HUES6 (cell line): Measurements from ENCODE around the gene CSK.
"Not testable (repeated sequence)": the region's sequence is repeated elsewhere in the genome, so short reads cannot be mapped to it uniquely, and the experiment has no call there.

Experiments
- H3K27ac ChIP-seq: 2 replicates; pipeline ENCODE4 v1.7.0; 2013; ENCODE audit warnings: low read depth, mild to moderate bottlenecking, low read length, inconsistent platforms
- H3K27me3 ChIP-seq: 2 replicates; pipeline ENCODE4 v1.6.1; 2013; ENCODE audit warnings: low read length; ENCODE audit not compliant: control insufficient read depth, insufficient read depth
- H3K36me3 ChIP-seq: 2 replicates; pipeline ENCODE4 v1.6.1; 2013; ENCODE audit warnings: low read length; ENCODE audit not compliant: control insufficient read depth, insufficient read depth
- H3K4me1 ChIP-seq: 2 replicates; pipeline ENCODE4 v1.6.1; 2013; ENCODE audit warnings: low read length; ENCODE audit not compliant: control insufficient read depth, insufficient read depth
- H3K4me3 ChIP-seq: 2 replicates; pipeline ENCODE4 v1.5.1; 2013; ENCODE audit warnings: low read depth, low read length
- H3K9ac ChIP-seq: one replicate; pipeline ENCODE4 v1.6.1; 2013; ENCODE audit warnings: mild to moderate bottlenecking, low read length
- H3K9me3 ChIP-seq: 2 replicates; pipeline ENCODE4 v1.6.1; 2013; ENCODE audit warnings: low read depth, low read length; ENCODE audit not compliant: control insufficient read depth, insufficient read depth

The CSK gene

GRCh38 chr15:74781431-74782258 is at the start of gene CSK:
Gene CSK, plus strand, starts transcription at chr15:74782080. Its CDS starts 16,218 bp downstream, at chr15:74798298.
- Histone ChIP-seq H3K4me3 (peak within 1 kb of the TSS; percentile 70), H3K36me3 (no peaks in the 10 kb centered on the region), H3K9ac (peak within 1 kb of the TSS; percentile 70), H3K27me3 (peaks cover 15% of the 10 kb centered on the region), H3K4me1 (peaks cover 55% of the 10 kb centered on the region), H3K27ac (no peak within 1 kb of the TSS), H3K9me3 (no peaks in the 10 kb centered on the region)

GRCh38 chr15:74732846-74733245 is 49.0 kb upstream of the CSK start:
- Histone ChIP-seq H3K9ac (no peak overlapping the region), H3K36me3 (no peaks in the 10 kb centered on the region), H3K4me3 (no peak overlapping the region), H3K9me3 (peaks cover 2% of the 10 kb centered on the region; the same call in 1 of the 2 replicates), H3K4me1 (no peaks in the 10 kb centered on the region), H3K27ac (no peak overlapping the region), H3K27me3 (peaks cover 47% of the 10 kb centered on the region)

GRCh38 chr15:74733269-74733668 is 48.6 kb upstream of the CSK start:
- Histone ChIP-seq H3K27ac (no peak overlapping the region), H3K9ac (no peak overlapping the region), H3K9me3 (no peaks in the 10 kb centered on the region), H3K27me3 (peaks cover 45% of the 10 kb centered on the region), H3K4me1 (no peaks in the 10 kb centered on the region), H3K4me3 (no peak overlapping the region), H3K36me3 (no peaks in the 10 kb centered on the region)

- H3K9me3 ChIP-seq = no peaks in the 10 kb centered on the region
- no peak overlapping the region for H3K27ac ChIP-seq
- H3K36me3 ChIP-seq = no peaks in the 10 kb centered on the region
- no peaks in the 10 kb centered on the region for H3K4me1 ChIP-seq
- no peak overlapping the region for H3K4me3 ChIP-seq
- H3K9ac ChIP-seq = no peak overlapping the region
- peaks cover 43% of the 10 kb centered on the region for H3K27me3 ChIP-seq
Measured at GRCh38 chr15:74735305-74735704, 46.6 kb upstream of the CSK start.

GRCh38 chr15:74738239-74738638 is 43.6 kb upstream of the CSK start:
- not testable (repeated sequence) for H3K4me1 ChIP-seq, H3K4me3 ChIP-seq, H3K9ac ChIP-seq, H3K36me3 ChIP-seq, H3K9me3 ChIP-seq, H3K27ac ChIP-seq
- peaks cover 24% of the 10 kb centered on the region for H3K27me3 ChIP-seq

- no peaks in the 10 kb centered on the region for H3K4me1 ChIP-seq
- no peak overlapping the region for H3K27ac ChIP-seq
- H3K4me3 ChIP-seq = no peak overlapping the region
- H3K36me3 ChIP-seq = no peaks in the 10 kb centered on the region
- peaks cover 7% of the 10 kb centered on the region for H3K9me3 ChIP-seq
- no peak overlapping the region for H3K9ac ChIP-seq
- peaks cover 5% of the 10 kb centered on the region; the same call in 1 of the 2 replicates for H3K27me3 ChIP-seq
Measured at GRCh38 chr15:74742422-74742821, 39.5 kb upstream of the CSK start.

- Histone ChIP-seq H3K27ac (no peak overlapping the region), H3K9ac (no peak overlapping the region), H3K27me3 (peaks cover 8% of the 10 kb centered on the region; the same call in 1 of the 2 replicates), H3K4me3 (no peak overlapping the region), H3K4me1 (no peaks in the 10 kb centered on the region; the same call in 1 of the 2 replicates), H3K36me3 (no peaks in the 10 kb centered on the region), H3K9me3 (peaks cover 7% of the 10 kb centered on the region)
Measured at GRCh38 chr15:74746389-74746788, 35.5 kb upstream of the CSK start.

- peaks cover 8% of the 10 kb centered on the region; the same call in 1 of the 2 replicates for H3K27me3 ChIP-seq
- no peak within 1 kb of the TSS for H3K4me3 ChIP-seq
- H3K9ac ChIP-seq = no peak within 1 kb of the TSS
- H3K4me1 ChIP-seq = no peaks in the 10 kb centered on the region; the same call in 1 of the 2 replicates
- H3K27ac ChIP-seq = no peak within 1 kb of the TSS
- no peaks in the 10 kb centered on the region for H3K9me3 ChIP-seq
- no peaks in the 10 kb centered on the region for H3K36me3 ChIP-seq
Measured at GRCh38 chr15:74748322-74748946, 33.4 kb upstream of the CSK start, which contains the start of gene CYP1A2. Gene CYP1A2, plus strand, starts transcription at chr15:74748845. Its CDS starts 894 bp downstream, at chr15:74749739.

- Histone ChIP-seq H3K9me3 (no peaks in the 10 kb centered on the region), H3K4me1 (no peaks in the 10 kb centered on the region; the same call in 1 of the 2 replicates), H3K36me3 (no peaks in the 10 kb centered on the region), H3K9ac (no peak overlapping the region), H3K4me3 (no peak overlapping the region), H3K27ac (no peak overlapping the region), H3K27me3 (peaks cover 8% of the 10 kb centered on the region; the same call in 1 of the 2 replicates)
Measured at GRCh38 chr15:74749832-74750231, 32.0 kb upstream of the CSK start.

GRCh38 chr15:74750751-74751150 is 31.1 kb upstream of the CSK start:
- Histone ChIP-seq H3K36me3 (no peaks in the 10 kb centered on the region), H3K9me3 (no peaks in the 10 kb centered on the region), H3K4me3 (no peak overlapping the region), H3K4me1 (no peaks in the 10 kb centered on the region; the same call in 1 of the 2 replicates), H3K27ac (no peak overlapping the region), H3K27me3 (peaks cover 8% of the 10 kb centered on the region; the same call in 1 of the 2 replicates), H3K9ac (no peak overlapping the region)

GRCh38 chr15:74752011-74752410 is 29.9 kb upstream of the CSK start:
- Histone ChIP-seq H3K4me1 (no peaks in the 10 kb centered on the region; the same call in 1 of the 2 replicates), H3K9ac (no peak overlapping the region), H3K9me3 (no peaks in the 10 kb centered on the region), H3K27ac (no peak overlapping the region), H3K27me3 (peaks cover 4% of the 10 kb centered on the region; the same call in 1 of the 2 replicates), H3K36me3 (no peaks in the 10 kb centered on the region), H3K4me3 (no peak overlapping the region)
